PC-9 (cell line): ENCODE data around the gene DAAM2.

Experiments used
- CTCF ChIP-seq: fragments of 200-600 bp; sonication (generic); conservative IDR thresholded peaks from 2 replicates; pipeline ENCODE4 v1.6.1; 2017; ENCODE audit warnings: mixed run types, antibody characterized with exemption, mild to moderate bottlenecking, moderate library complexity
- EZH2 ChIP-seq: fragments of 200-600 bp; sonication (generic); IDR thresholded peaks from 2 replicates; pipeline ENCODE4 v1.8.0; 2017; ENCODE audit warnings: antibody characterized with exemption, low read depth

GRCh38 chr6:39897698-39898097, 105.5 kb downstream of the DAAM2 start:
- no peak for TF ChIP-seq CTCF
- TF ChIP-seq EZH2: no peak
